OCI-LY7 (cell line): ENCODE results near the gene LEFTY2. TPM values are rescaled to one million over a fixed set of nuclear protein-coding genes. Genes with fewer than 3 reads are reported as not detected.
A peak's percentile ranks its signal among the peaks of the same experiment; 100 is the strongest.

Experiments used
- BruUV-seq: library from RNA; stranded (reverse); fragments of 400-500 nt; replicated peaks from 2 replicates; lab custom pipeline; 2021; lab: Mats Ljungman, UMichigan
- CTCF ChIA-PET: fragments of 300-600 bp; sonication (Branson Sonifier 250); formaldehyde crosslinking; loops from one replicate; lab custom pipeline; 2022; ENCODE audit warnings: antibody characterized with exemption; ENCODE audit not compliant: unreplicated experiment; lab: Charles Lee
- POLR2A ChIA-PET: fragments of 300-600 bp; sonication (Branson Sonifier 250); formaldehyde crosslinking; loops from one replicate; lab custom pipeline; 2022; ENCODE audit warnings: antibody characterized with exemption; lab: Charles Lee
- DNase-seq: peaks from one replicate; pipeline ENCODE4 v3.0.0-alpha.2; 2015; ENCODE audit warnings: low spot score
- H2AFZ ChIP-seq: fragments of 200-600 bp; sonication (generic), shearing (Covaris generic); 2 replicates; pipeline ENCODE4 v1.6.1; 2014; ENCODE audit warnings: mild to moderate bottlenecking, antibody characterized with exemption, low read length, moderate library complexity
- H3K27ac ChIP-seq: fragments of 200-600 bp; sonication (generic); 2 replicates; pipeline ENCODE4 v1.5.1; 2014; ENCODE audit warnings: mixed run types, low read depth, mild to moderate bottlenecking, moderate library complexity, low read length, inconsistent platforms; ENCODE audit not compliant: poor library complexity, severe bottlenecking
- H3K36me3 ChIP-seq: fragments of 200-600 bp; sonication (generic); 2 replicates; pipeline ENCODE4 v1.6.1; 2014; ENCODE audit warnings: mild to moderate bottlenecking, antibody characterized with exemption, low read length, moderate library complexity, mixed read lengths; ENCODE audit not compliant: insufficient read depth
- H3K4me1 ChIP-seq: fragments of 200-600 bp; sonication (generic); 2 replicates; pipeline ENCODE4 v1.5.1; 2014; ENCODE audit warnings: mild to moderate bottlenecking, low read length; ENCODE audit not compliant: insufficient read depth, poor library complexity, severe bottlenecking
- H3K4me2 ChIP-seq: fragments of 200-600 bp; sonication (generic); 2 replicates; pipeline ENCODE4 v1.6.1; 2014; ENCODE audit warnings: mild to moderate bottlenecking, low read length
- H3K4me3 ChIP-seq: fragments of 200-600 bp; sonication (generic); 2 replicates; pipeline ENCODE4 v1.5.1; 2014; ENCODE audit warnings: mild to moderate bottlenecking, low read depth, low read length; ENCODE audit not compliant: poor library complexity, severe bottlenecking
- H3K79me2 ChIP-seq: fragments of 200-600 bp; sonication (generic); 2 replicates; pipeline ENCODE4 v1.6.1; 2016; ENCODE audit warnings: low read depth, mild to moderate bottlenecking, low read length, moderate library complexity, mixed read lengths; ENCODE audit not compliant: insufficient read depth
- H3K9me2 ChIP-seq: fragments of 200-600 bp; sonication (generic); 2 replicates; pipeline ENCODE4 v1.6.1; 2016; ENCODE audit warnings: mild to moderate bottlenecking, low read length, mixed read lengths; ENCODE audit not compliant: insufficient read depth
- H3K9me3 ChIP-seq: fragments of 200-600 bp; sonication (generic); 2 replicates; pipeline ENCODE4 v1.6.1; 2014; ENCODE audit warnings: mild to moderate bottlenecking, mixed run types, low read length, mixed read lengths
- H4K20me1 ChIP-seq: fragments of 200-600 bp; sonication (generic); 2 replicates; pipeline ENCODE4 v1.6.1; 2014; ENCODE audit warnings: mild to moderate bottlenecking, antibody characterized with exemption, low read length, moderate library complexity, mixed read lengths; ENCODE audit not compliant: insufficient read depth
- EZH2phosphoT487 ChIP-seq: fragments of 200-600 bp; sonication (generic); IDR thresholded peaks from 2 replicates; pipeline ENCODE4 v1.6.1; 2018; ENCODE audit warnings: low read depth, borderline replicate concordance, mild to moderate bottlenecking, mixed run types, antibody characterized with exemption, low read length, moderate library complexity, mixed read lengths
- intact Hi-C: fragments of 100-400 bp; cut with micrococcal nuclease; formaldehyde crosslinking; loops from one replicate; pipeline ENCODE4 v1.10.0; 2022; ENCODE audit not compliant: unreplicated experiment
- total RNA-seq, 2 experiments: library from RNA; depleted of rRNA in 1 of 2; stranded (reverse); fragments of >200 nt in 1 of 2; shearing (Covaris generic) in 1 of 2; gene quantifications; 2 replicates each; pipeline ENCODE4 v1.2.3, GENCODE V29; 2014 to 2022
- TF ChIP-seq, protein P1 (sequence below): fragments of 200-600 bp; sonication (generic); conservative IDR thresholded peaks from 2 replicates; pipeline ENCODE4 v1.5.1; 2014; ENCODE audit warnings: mild to moderate bottlenecking, antibody characterized with exemption, low read length, moderate library complexity, mixed read lengths

LEFTY2 gene
- total RNA-seq, 2 experiments from 2014 or later, result 3.8 to 7.3 TPM

DNA sequence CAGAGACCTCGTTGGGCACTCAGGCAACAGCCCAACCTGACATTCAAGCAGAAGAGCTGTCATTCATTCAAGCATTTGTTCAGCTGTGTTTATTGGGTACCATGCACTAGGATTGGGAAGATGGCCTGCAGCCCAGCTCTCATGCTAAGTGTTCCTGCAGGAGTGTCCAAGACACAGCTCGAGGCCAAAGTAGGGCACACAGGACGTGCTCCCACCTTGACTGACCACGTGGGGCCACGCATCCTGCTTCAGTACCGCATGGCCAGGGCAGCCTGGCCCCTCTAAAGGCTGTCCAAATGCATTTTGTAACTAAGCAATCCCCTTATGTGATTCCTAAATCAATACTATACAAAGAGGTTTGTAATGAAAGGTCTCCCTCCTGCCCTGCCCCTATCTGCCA, 26.6 kb downstream of the LEFTY2 start:
- no TSS peak for BruUV-seq
- no peaks in the 10 kb centered on the region for H3K9me3 ChIP-seq
- intact Hi-C loops, result no loop called here
- POLR2A ChIA-PET, result interaction anchor here (1.1 kb wide), 1 partner anchor 9 kb away, joined by 5 read pairs; the partner anchor contains the start of gene PYCR2
- H3K9me2 ChIP-seq, result no peaks in the 10 kb centered on the region
- no peak overlapping the region for H3K4me2 ChIP-seq
- H3K36me3 ChIP-seq, result peaks cover 28% of the 10 kb centered on the region
- H4K20me1 ChIP-seq, result no peaks in the 10 kb centered on the region
- peaks cover 14% of the 10 kb centered on the region for H3K4me1 ChIP-seq
- no peak overlapping the region for H3K4me3 ChIP-seq
- CTCF ChIA-PET, result no interaction called here
- no peak for TF ChIP-seq EZH2phosphoT487
- TF ChIP-seq, protein P1, sequence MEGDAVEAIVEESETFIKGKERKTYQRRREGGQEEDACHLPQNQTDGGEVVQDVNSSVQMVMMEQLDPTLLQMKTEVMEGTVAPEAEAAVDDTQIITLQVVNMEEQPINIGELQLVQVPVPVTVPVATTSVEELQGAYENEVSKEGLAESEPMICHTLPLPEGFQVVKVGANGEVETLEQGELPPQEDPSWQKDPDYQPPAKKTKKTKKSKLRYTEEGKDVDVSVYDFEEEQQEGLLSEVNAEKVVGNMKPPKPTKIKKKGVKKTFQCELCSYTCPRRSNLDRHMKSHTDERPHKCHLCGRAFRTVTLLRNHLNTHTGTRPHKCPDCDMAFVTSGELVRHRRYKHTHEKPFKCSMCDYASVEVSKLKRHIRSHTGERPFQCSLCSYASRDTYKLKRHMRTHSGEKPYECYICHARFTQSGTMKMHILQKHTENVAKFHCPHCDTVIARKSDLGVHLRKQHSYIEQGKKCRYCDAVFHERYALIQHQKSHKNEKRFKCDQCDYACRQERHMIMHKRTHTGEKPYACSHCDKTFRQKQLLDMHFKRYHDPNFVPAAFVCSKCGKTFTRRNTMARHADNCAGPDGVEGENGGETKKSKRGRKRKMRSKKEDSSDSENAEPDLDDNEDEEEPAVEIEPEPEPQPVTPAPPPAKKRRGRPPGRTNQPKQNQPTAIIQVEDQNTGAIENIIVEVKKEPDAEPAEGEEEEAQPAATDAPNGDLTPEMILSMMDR, result no peak
- H3K79me2 ChIP-seq, result no peaks in the 10 kb centered on the region
- no peak overlapping the region for H2AFZ ChIP-seq
- no peak for DNase-seq
- H3K27ac ChIP-seq, result no peak overlapping the region

DNA sequence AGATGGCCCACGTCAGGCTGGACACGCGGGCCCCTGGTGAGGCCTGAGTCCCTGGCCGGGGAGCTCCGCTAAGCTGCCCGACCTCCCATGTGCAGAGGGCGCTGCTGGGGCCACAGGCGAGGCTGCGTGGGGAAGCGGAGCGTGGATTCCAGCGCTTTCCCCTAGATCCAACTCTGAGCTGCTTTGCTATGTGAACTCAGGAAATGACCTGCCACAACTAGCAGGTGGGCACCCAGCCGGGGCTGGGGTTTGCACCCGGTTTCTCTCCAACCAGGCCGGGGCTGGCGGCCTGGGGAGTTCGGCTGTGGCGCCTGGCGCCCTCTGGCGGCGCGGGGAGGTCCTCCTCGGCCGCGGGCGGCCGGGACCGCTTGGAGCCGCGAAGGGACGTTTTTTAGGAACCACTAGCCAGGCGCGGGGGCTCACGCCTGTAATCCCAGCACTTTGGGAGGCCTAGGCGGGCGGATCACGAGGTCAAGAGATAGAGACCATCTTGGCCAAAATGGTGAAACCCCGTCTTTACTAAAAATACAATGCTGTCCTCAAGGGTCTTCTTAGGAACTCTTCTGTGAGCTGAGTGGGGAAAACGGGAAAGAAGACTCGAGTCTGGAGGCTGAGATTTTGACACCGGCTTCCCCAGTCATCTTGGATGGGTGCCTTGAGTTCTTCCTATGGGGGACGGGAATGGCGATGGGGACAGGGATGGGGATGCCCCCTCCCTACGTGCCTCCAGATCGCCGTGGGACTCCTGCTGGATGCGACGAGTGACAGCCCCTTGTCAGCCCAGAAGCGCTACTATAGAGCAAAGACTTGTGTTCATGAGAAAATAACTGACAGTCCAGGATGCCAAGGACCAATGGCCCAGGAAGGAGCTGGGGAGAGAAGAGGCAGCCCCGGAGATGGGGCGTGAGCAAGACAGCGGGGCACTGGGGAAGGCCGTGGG, 29.6 kb downstream of the LEFTY2 start:
- Histone ChIP-seq H3K4me2 (no peak overlapping the region; the same call in 1 of the 2 replicates), H3K79me2 (no peaks in the 10 kb centered on the region), H3K9me3 (no peaks in the 10 kb centered on the region), H3K4me3 (no peak overlapping the region), H2AFZ (no peak overlapping the region), H3K36me3 (peaks cover under 1% of the 10 kb centered on the region; the same call in 1 of the 2 replicates), H3K9me2 (no peaks in the 10 kb centered on the region), H4K20me1 (no peaks in the 10 kb centered on the region), H3K4me1 (peaks cover 25% of the 10 kb centered on the region), H3K27ac (no peak overlapping the region)
- intact Hi-C loops, result loop anchor here (2.0 kb wide), 2 partner anchors 63 to 135 kb away; partner anchors contain the start of gene SRP9
- TF ChIP-seq, protein P1, result peak; percentile 32; the same call in 1 of the 2 replicates
- TF ChIP-seq EZH2phosphoT487, result no peak
- POLR2A ChIA-PET, result no interaction called here
- CTCF ChIA-PET, result interaction anchor here (0.8 kb wide), 1 partner anchor 134 kb away, joined by 3 read pairs; the partner anchor contains the start of gene SRP9
- BruUV-seq, result no TSS peak
- no peak for DNase-seq
